HEK293T (cell line): ENCODE measurements around the gene ZBTB7B.

Experiments
- BHLHE40 ChIP-seq: fragments of 450-650 bp; IDR thresholded peaks from 2 replicates; pipeline ENCODE4 v1.6.1; 2016; ENCODE audit warnings: mild to moderate bottlenecking, moderate library complexity, borderline replicate concordance
- ELF4 ChIP-seq: fragments of 450-650 bp; IDR thresholded peaks from 2 replicates; pipeline ENCODE4 v1.6.1; 2017; ENCODE audit warnings: antibody characterized with exemption
- FOXA1 ChIP-seq: fragments of 450-650 bp; IDR thresholded peaks from 2 replicates; pipeline ENCODE4 v1.6.1; 2016; ENCODE audit warnings: mild to moderate bottlenecking
- FOXK2 ChIP-seq: fragments of 450-650 bp; IDR thresholded peaks from 2 replicates; pipeline ENCODE4 v1.6.1; 2016; ENCODE audit warnings: mild to moderate bottlenecking
- FOXM1 ChIP-seq: fragments of 450-650 bp; IDR thresholded peaks from 2 replicates; pipeline ENCODE4 v1.6.1; 2017; ENCODE audit warnings: mild to moderate bottlenecking, borderline replicate concordance
- L3MBTL2 ChIP-seq: fragments of 450-650 bp; conservative IDR thresholded peaks from 2 replicates; pipeline ENCODE4 v1.6.1; 2016; ENCODE audit warnings: mild to moderate bottlenecking
- SP1 ChIP-seq: fragments of 450-650 bp; IDR thresholded peaks from 2 replicates; pipeline ENCODE4 v1.6.1; 2017
- TARDBP ChIP-seq: fragments of 450-650 bp; IDR thresholded peaks from 2 replicates; pipeline ENCODE4 v1.6.1; 2016
- ZNF384 ChIP-seq: fragments of 450-650 bp; IDR thresholded peaks from 2 replicates; pipeline ENCODE4 v1.6.1; 2016

- TF ChIP-seq FOXK2, result no peak
- no peak for TF ChIP-seq SP1
- no peak for TF ChIP-seq TARDBP
- TF ChIP-seq BHLHE40, result no peak
- no peak for TF ChIP-seq L3MBTL2
- TF ChIP-seq FOXM1, result no peak
- TF ChIP-seq ZNF384, result no peak
- TF ChIP-seq FOXA1, result no peak
- no peak for TF ChIP-seq ELF4
Measured at GRCh38 chr1:155039308-155039669, 36.7 kb downstream of the ZBTB7B start.
